CMK (cell line): ENCODE results near the gene IL17D.

Experiments
- DNase-seq: peaks from one replicate; pipeline ENCODE4 v3.0.0-alpha.2; 2010; ENCODE audit warnings: low read depth

The IL17D gene

GRCh38 chr13:20691616-20692015 is 11.9 kb upstream of the IL17D start:
- DNase-seq, result no peak

- no peak for DNase-seq
Observed at GRCh38 chr13:20696073-20696472, 7.4 kb upstream of the IL17D start.

GRCh38 chr13:20699715-20700114 is 3.8 kb upstream of the IL17D start:
- no peak for DNase-seq

GRCh38 chr13:20700288-20700687 is 3.2 kb upstream of the IL17D start:
- DNase-seq, result no peak

GRCh38 chr13:20701461-20701860 is 2.0 kb upstream of the IL17D start:
- no peak for DNase-seq

GRCh38 chr13:20702530-20702914 is 977 bp upstream of the IL17D start:
- no peak for DNase-seq

GRCh38 chr13:20703780-20704458 is 420 bp downstream of the IL17D start:
- no peak for DNase-seq

- no peak for DNase-seq
Observed at GRCh38 chr13:20704459-20705069, 1.1 kb downstream of the IL17D start.

- DNase-seq, result no peak
Observed at GRCh38 chr13:20706661-20707060, 3.2 kb downstream of the IL17D start.

- no peak for DNase-seq
Observed at GRCh38 chr13:20708216-20708615, 4.7 kb downstream of the IL17D start.

GRCh38 chr13:20709369-20709768 is 5.9 kb downstream of the IL17D start:
- no peak for DNase-seq

- DNase-seq, result no peak
Observed at GRCh38 chr13:20709782-20710181, 6.3 kb downstream of the IL17D start.

GRCh38 chr13:20711301-20712044 is 8.0 kb downstream of the IL17D start:
- no peak for DNase-seq

- no peak for DNase-seq
Observed at GRCh38 chr13:20713014-20713376, 9.5 kb downstream of the IL17D start.

GRCh38 chr13:20713751-20714150 is 10.3 kb downstream of the IL17D start:
- no peak for DNase-seq

- no peak for DNase-seq
Observed at GRCh38 chr13:20714161-20714560, 10.7 kb downstream of the IL17D start.

GRCh38 chr13:20714563-20715329 is 11.2 kb downstream of the IL17D start:
- DNase-seq, result no peak

GRCh38 chr13:20715330-20715712 is 11.8 kb downstream of the IL17D start:
- no peak for DNase-seq

GRCh38 chr13:20716951-20717350 is 13.5 kb downstream of the IL17D start:
- DNase-seq, result no peak

- no peak for DNase-seq
Observed at GRCh38 chr13:20717581-20718542, 14.4 kb downstream of the IL17D start.

- DNase-seq, result no peak
Observed at GRCh38 chr13:20718958-20719566, 15.6 kb downstream of the IL17D start.
